ENCODE results near the gene COL25A1.
"Not testable (repeated sequence)": the region's sequence is repeated elsewhere in the genome, so short reads cannot be mapped to it uniquely, and the experiment has no call there.

Gene COL25A1

DNA sequence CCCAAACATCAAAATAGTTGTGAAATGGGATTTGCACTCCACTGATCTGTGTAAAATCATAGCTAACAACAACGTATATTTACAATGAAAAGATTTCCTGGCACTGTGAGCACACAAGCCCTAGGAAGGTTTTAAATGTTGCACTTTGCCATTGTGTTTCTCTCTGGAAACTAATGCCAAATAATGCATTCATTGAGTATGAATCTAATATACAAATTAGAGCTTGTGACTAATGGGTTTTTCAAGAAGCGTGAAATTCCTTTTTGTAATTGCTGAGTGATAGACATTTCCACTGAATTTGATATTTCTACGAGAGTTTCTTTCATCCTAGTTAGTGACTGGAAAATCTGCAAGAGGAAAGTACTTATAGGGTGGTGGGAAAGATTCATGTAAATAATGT, 135.9 kb downstream of the COL25A1 start:
- DNase-seq: no peak

DNA sequence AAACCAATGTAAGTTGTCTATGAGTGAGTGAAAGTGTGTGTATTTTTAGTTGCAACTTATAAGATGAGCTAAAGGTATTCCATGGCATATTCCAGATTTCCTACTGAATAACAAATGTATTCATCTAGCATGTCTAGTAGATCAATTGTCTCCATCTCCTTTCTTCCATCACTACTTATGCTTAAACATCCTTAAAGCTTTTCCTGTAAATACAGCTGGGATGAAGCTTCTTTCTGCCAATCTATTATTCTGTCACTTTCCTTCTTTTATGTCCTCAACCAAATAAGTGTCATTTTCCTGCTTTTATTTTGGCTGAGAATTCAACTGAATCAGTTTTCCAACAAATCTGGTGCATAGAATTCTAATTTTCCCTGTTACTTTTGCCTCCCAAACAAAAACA, 136.3 kb downstream of the COL25A1 start:
- no peak for DNase-seq

DNA sequence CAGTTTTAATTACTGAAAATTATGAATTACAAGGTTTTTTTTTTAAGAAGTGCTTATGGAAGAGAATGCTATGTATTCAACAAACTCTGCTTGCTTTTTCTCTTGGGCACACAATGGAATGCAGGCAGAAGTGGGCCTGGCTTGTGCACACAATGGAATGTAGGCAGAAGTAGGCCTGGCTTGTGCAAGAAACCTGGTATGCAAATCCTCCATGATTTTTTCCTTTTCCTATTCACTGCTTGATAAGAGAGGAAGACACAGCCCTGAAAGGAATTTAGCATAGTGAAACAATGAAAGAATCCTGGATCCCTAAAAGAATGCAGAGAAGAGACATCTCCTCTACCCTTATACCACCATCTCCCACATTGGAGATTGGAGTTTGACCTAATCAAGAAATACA, 138.4 kb downstream of the COL25A1 start:
- no peak for DNase-seq

DNA sequence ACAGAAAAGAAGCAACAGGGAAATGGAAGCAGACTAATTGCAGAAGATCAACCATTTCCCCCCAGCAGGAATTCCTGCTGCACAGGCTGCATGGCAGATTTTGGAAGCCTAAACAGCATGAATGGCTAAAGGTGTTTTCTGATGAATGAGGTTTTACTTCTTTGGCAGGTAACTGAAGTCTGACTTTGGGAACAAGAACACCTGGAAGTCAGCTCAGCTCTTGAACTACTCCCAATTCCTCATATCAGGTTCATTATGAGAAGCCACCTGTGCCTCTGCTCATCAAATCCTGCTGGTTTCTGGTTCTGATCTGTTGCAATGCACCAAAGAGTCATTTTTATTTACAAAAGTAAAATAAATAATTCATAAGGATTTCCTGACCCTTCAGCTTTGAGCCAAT, 139.0 kb downstream of the COL25A1 start:
- no peak for DNase-seq

DNA sequence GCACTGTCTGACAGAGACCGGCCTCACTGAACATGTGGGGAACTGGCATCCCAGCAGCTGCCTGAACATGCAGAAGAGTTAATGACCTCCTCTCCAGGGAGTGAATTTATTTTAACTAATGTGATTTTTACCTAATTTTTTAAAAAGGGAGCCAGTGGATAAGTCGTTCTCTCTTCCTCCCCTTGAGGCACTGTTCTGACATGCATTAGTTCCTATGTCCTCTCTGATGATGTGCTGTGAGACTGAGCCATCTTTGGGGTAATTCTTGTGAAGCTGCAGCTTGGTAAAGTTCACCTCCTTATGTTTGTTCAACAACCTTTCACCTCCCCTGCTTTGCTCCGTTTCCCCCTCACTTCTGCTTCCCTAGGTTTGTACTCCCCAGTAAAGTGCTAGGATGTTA, 139.7 kb downstream of the COL25A1 start:
- no peak for DNase-seq

DNA sequence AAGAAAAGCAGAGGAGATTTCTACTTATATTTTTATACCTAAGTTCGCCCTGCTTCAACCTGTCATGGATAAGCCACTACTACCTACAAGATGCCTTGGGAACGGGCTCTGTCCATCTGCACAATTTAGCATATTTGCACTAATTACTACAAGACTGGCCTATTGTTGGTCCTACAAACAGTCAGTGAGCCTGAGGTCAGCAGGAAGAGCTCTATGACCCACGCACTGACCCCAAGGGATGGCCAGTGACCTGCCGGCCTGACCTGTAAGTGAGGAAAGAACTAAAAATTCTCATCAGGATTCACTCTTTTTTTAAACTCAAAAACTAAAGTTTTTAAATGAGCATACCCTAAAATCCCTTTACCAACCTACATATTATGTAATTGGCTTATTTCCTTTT, 142.0 kb downstream of the COL25A1 start:
- no peak for DNase-seq

DNA sequence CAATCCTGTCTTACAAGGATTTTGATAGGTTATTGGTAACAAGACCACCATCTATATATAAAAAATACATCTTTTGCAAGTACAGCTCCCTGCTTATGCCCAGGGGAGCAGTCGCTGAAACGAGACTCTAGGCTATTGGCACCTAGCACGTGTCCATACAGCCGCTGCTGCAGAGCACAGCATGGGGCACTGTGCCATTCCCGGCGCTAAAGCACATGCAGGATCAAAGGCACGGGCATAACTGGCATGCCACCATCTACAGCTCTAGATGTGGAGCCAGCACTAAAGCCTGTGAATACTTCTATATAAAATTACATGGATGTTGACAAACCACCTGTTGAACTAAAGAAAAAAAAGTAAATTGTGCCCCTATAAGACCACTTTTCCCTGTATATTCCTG, 144.8 kb downstream of the COL25A1 start:
- DNase-seq: no peak

DNA sequence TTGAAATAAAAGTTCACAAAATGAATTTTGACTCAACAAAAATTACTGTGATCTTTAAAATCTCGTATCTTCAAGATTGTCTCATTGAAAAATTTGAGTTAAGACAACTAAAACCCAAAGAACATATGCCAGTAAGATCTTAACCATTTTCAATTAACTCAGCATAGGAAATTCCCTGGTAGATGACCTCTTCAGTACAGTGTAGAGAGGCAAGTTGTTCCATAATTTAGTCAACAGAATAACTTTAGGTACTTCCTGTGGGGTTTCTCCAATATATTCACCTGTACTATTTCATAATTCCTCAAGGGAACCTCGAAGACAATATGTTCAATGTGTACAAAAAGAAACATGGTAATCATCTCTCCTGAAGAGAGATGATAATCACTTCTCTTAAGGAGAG, 145.3 kb downstream of the COL25A1 start:
- no peak for DNase-seq

DNA sequence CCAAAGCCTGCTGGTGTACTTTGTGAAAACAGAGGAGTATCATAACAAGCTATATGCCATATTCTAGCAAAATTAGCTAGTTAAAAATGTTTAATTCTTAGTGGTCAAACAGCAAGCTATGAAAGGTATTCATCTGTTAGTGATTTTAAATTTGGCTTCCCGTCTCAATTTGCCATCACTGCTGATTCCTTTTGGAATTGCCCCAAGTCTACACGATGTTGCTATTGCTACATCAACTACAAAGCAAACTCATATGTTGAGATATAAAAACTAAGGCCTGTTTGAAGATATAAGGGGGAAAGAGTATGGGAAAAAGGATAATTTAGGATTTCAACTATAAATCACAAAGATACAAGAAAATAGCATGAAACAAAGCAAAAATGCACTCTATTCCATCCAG, 146.1 kb downstream of the COL25A1 start:
- no peak for DNase-seq

DNA sequence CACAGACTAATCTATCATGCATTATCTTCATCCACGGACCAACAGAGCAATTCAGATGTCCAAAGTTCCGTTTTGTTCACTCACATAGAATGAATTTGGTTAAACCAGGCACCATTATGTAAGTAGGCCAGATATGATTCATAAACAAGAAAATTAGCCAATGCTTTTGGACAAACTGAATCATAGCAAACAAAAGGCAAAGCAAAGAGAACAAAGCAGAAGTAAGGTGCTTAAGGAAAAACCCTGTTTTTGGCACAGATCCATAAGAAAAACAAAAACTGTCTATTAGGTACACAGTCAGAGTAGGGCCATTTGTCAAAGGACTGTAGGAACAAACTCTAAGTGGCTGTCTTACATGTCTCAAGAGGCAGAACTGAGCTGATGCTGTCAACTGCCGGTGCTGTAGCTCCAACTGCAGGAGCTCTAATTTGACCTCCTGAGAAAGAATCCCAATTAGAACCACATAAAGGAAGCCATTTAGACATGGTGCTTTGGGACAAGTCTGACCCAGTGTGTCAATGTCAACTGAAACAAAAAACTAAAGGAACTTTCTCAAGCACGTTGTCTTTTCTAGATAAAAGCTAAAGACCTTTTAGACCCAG, 146.7 kb downstream of the COL25A1 start:
- DNase-seq: no peak

DNA sequence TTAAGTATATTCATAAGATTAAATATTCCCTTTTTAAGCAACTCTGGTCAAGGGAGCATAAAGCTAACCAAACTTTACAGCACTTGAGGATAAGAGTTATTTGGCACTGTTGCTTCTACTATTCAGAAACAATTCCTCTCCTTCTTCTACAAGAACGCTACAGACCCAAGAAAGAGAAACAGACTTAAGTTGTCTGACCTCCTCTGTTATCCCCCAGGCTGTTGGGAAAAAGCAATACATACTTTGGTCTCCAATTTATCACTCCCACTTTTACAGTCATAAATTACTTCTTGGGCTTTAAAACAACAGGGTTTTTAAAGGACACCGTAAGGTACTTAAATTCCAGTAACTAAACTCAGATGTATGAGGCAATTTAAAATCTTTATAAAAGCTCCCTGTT, 147.4 kb downstream of the COL25A1 start:
- DNase-seq: no peak

DNA sequence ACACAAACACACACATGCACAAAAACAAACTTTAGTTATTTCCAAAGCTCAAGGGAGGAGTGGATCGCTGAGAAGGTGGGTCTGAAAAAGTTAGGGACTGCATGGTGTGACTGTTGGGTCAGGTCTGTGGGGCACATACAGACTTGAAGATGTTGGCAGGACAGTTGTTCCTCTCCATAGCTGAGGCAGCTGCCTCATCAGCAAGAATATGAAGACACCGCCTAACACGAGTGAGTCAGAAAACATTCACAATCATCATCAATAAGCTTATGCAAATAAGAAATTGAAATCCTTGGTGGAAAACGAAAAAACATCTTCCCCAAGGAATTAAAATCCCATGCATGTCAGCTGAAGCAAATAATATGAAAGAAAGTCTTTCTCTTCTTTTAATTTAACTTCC, 148.0 kb downstream of the COL25A1 start:
- DNase-seq: no peak

DNA sequence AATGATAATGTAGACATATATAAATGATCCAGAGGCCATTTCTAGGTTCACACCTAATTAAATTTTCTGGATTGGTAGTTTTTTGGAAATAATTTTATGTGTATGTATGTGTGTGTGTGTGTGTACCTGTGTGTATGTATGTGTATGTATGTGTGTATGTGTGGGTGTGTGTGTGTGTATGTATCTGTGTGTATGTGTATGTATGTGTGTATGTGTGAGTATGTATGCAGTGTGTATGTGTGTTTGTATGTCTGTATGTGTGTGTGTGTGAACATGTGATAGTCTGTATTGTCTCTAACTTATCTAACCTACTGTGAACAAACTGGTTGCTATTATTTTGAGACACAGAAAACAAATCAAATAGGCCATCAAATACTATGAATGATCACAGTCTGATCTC, 152.6 kb downstream of the COL25A1 start:
- DNase-seq: no peak

DNA sequence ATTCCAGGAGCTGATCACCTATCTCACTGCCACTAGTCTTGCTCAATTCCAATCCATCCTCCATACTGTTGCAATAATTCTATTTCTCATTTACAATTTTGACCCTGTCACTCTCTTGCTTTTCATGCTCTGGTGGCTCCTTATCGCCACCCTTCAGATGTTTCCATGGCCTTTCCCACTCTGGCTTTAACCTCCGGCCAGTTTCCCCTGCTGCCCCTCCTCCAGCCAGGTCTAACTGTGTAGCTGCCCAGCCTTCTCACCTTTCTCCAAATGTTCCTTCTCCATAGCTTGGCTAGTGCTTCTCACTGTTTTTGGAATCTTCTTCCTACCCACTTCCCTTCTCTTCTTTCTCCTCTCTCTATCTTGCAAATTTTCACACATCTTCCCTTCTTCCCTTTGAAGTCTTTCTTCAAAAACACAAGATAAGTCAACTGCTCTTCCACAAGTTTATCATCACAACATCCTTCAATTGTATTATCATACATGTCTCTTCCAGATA, 153.8 kb downstream of the COL25A1 start:
- no peak for DNase-seq

DNA sequence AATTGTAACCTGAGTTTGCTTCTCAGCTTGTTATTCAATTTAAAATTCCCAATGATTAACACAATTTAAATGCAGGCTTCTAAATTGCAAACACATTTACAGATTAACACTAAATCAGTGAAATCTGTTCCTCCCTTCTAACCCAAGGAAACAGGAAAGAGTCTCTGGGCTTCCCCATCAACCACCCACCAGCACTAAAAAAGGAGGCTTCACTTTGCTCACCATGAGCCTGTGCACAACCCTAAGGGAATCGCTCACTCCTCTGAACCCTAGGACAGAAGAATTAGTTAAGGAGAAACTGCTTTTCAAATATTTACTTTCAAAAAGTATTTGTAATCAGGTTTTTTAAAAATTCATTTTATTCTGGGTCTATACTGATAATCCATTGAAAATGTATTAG, 155.3 kb downstream of the COL25A1 start:
- no peak for DNase-seq

DNA sequence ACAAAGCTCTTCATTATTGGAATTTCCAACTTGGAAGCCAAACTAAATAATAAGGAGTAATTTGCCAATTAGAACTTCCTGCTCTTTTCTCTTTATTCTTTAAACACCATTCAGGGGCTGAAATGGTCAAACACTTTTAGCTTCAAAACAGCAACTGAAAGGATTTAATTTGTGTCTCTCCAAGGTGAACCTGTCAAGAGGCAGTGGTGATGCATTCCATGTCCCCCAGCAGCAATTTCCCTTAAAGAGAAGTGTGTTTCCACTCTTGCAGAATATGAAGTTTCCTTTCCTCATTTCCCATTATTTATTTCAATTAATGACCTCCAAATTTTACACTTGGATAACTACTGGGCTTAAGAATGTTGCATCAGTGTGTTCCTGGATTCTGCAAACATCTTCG, 156.0 kb downstream of the COL25A1 start:
- no peak for DNase-seq

DNA sequence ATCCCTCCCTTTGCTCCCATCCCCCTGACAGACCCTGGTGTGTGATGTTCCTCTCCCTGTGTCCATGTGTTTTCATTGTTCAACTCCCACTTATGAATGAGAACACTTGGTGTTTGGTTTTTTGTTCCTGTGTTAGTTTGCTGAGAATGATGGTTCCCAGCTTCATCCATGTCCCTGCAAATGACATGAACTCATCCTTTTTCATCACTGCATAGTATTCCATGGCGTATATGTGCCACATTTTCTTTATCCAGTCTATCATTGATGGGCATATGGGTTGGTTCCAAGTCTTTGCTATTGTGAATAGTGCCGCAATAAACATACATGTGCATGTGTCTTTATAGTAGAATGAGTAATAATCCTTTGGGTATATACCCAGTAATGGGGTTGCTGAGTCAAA, 164.3 kb downstream of the COL25A1 start:
- not testable (repeated sequence) for DNase-seq

DNA sequence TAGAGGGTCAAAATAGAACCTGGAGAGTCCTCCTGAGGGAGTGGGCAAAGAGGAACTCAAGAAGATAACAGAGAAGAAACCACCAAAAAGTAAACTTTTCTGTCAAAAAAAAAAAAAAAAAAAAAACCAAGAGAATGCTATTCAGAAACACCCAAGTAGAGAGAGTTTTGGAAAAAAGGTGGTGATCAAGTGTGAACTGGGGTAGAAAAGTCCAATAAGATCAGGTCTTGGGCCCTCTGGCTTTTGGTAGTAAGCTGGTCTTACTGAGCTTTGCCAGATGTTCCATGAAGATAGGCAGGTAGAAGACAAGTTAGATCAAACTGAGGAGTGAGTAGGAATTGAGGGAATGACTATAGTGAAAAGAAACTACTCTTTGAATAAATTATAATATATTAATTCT, 167.5 kb downstream of the COL25A1 start:
- DNase-seq: no peak

DNA sequence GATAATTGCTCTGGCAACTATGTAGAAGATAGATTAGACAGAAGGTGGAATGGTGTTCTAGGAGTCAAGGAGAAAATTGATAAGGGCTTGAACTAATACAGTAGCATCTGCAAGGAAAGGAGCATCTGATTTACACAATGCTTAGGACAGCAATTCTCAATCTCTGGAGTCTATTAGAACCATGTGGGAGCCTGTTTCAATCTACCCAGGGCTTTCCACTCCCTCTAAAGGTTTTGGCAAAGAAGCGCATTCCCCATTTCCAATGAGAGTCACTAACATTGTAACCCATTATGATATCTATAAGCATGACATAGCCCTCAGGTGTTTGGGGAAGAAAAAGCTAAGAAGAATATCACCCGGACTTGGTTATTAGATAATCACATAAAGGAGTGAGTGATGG, 168.2 kb downstream of the COL25A1 start:
- no peak for DNase-seq

DNA sequence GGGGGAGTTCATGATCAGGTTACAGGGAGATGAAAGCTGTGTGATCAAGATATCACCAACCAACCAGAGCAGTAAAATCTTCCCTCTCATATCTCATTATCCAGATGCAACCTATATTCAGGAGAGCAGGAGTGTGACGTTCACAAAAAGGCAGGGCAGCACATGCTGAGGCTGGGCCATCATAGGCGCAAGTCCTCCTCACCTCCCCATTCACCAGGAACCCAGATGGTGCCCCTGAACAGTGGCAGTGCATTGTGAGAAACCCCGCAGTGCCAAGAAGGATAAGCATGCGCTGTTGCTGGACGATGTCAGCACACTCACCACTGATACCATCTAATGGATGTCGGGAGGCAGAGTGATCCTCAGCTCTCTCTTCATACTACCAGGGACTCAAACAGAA, 170.9 kb downstream of the COL25A1 start:
- no peak for DNase-seq

DNA sequence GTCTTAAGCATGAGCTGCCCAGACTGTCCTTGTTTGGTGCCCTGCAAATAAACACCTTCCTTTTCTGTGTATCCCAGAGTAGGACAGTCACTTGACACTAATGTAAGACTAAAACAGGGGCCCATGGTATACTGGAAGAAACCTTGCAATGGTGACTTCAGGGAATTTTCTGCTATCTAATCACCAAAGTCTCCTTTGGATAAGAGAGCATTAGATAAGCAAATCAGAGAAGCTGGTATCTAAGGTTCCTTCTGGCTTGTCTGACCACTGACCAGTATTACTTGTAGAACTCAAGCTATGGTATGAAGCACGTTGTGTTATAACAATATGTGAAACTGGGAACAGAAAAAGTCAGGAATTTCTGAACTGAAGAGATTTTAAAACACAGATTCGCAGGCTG, 173.9 kb downstream of the COL25A1 start:
- DNase-seq: no peak

DNA sequence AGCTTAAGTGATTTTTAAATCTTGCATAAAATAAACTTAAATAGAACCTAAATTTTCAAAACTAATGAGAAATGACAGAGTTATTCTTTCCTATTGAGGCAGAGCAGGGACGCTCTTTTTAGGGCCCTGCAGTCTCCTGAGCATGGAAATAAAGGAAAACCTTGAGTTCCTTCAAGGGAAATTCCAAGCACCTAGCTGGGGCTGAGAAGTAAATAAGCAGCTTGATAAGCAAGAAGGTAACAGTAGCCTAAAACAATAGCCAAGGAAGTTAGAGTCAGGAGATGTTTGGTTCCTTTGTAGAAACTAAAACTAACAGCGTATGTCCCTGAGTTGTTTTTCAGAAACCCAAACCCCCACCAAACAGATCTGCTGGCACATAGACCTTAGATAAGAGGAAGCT, 174.6 kb downstream of the COL25A1 start:
- DNase-seq: no peak

DNA sequence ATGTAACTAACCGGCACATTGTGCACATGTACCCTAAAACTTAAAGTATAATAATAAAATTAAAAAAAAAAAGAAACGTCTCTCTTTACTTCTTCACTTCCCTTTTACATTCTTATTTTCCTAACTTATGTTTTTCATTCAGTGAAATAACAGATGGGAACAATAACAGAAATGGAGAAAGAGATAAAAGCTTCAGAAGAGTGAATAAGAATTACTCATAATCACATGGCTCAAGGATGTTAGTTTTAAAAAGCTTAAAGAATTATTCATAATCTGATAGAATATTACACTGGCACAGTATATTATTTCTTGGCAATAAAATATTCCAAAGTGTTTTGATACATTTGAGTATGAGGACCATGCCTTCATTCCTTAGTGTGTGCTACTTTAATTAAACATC, 175.6 kb downstream of the COL25A1 start:
- DNase-seq: no peak

DNA sequence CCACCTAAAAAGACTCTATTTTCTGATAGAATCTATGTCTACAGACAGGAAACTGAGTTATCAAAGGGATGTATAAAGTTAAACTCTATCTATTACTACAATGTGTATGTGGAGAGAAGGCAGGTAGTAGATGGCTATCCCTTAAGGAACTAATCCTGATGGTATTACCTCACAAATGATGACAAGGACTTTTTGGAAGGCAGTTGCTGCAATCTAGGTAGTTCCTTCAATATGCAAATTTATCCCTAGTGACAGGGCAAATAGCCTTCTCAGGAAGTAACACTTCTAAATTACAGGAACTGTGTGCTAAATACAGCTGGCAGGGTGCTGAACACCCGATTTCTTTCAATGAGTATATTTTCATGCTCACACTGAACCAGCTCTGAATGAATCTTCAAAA, 177.4 kb downstream of the COL25A1 start:
- DNase-seq: no peak

DNA sequence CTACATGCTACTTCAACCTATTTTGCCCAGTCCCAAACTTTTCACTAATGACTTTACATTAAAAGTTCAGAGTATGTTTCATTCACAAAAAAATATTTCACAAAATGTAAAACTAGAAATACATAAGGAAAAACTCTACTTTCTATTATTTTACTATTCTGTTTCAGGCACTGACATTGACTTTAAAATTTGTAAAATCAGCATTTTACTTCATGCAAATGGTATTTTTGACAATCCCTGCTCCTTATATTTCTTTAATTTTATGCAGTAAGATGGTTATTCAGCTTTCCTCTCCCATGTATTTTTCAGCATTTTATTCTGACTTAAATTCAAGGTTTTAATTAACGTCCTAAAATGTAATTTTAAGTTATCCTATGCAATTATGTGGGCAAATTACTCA, 178.5 kb downstream of the COL25A1 start:
- DNase-seq: no peak

DNA sequence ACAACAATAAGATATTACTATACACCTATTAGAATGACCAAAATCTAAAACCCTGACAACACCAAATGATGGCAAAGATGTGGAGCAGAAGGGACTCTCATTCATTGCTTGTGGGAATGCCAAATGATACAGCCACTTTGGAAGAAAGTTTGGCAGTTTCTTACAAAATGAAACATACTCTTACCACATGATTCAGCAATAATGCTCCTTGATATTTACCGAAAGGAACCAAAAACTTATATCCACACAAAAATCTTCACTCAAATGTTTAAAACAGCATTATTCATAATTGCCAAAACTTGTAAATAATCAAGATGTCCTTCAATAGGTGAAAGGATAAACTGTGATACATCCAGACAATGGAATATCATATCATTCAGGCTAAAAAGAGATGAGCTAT, 180.9 kb downstream of the COL25A1 start:
- DNase-seq: no peak

Measured in T-helper 2 cell (primary cell).